Activated T-helper 1 cell treated with anti-CD3 and anti-CD28 coated beads, Interleukin-2, amount 50 U/mL, for 16 hours (primary cell): Measurements from ENCODE around the gene SRP9.
"Not testable (repeated sequence)": the region's sequence is repeated elsewhere in the genome, so short reads cannot be mapped to it uniquely, and the experiment has no call there.

Source experiments
- DNase-seq, 2 donors: peaks; one replicate each; pipeline ENCODE4 v3.0.0-alpha.2; 2020; ENCODE audit warnings: low read depth in 1 of 2, low spot score in 1 of 2

Gene SRP9

DNA sequence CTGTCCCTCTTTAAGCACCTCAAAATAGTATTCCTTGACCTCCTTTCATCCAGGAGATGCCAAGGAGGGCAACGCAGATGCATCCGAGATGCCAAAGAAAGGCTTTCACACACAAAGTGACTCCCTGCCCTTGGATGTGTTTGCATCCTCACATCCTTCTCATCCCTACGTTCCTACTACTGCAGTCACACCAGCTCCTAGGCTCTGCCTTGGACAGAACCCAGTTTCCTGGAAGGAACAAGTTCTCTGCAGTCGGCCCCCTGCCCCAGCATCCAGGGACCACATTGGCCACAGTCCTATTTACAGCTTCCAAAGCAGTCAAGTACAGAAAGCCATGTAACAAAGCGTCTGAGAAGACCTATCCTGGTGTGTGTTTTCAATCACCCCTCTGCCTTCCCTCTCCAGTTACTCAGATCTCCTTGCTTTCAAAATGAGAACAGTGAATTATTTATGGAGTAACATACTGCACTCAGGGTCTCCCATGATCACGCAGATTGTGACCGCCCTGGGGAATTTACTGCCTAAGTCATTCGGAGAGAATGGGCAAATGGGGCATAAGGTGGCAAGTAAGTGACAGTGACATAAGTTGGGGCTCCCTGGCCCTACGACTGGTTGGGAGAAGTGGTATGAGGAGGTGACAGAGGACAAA lies 21.8 kb upstream of the SRP9 start:
- DNase-seq = no peak

DNA sequence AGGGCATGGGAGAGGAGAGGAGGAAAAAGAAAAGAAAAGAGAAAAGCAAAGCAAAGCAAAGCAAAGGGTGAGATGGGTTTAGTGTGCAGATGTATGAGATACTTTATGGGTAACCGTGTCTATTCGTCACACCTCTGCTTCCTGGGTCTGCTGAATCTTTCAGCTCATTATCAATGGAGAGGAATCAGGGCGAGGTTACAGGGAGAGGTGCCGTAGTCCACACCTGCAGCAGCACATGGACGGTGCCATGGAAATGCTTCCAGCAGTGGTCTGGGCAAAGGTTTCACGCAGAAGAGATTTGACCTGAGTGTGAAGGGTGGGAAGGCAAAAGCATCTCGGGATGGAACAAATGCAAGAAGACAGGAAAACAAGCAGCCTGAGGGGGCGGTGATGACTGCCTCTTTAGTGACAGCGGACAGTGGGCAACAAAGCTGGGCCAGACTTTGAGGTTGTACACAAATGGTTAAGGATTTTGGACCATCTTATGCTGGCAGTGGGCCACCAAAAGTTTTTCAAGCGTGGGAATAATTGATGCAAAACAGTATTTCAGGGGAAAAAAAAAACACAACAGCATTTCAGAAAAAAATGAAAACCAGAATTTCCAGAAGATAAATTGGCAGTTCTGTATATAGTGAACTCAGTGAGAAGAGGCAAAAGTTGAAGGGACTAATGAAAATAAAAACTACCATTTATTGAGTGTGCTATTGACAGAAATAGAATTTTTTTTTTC lies 19.5 kb upstream of the SRP9 start:
- DNase-seq = no peak

DNA sequence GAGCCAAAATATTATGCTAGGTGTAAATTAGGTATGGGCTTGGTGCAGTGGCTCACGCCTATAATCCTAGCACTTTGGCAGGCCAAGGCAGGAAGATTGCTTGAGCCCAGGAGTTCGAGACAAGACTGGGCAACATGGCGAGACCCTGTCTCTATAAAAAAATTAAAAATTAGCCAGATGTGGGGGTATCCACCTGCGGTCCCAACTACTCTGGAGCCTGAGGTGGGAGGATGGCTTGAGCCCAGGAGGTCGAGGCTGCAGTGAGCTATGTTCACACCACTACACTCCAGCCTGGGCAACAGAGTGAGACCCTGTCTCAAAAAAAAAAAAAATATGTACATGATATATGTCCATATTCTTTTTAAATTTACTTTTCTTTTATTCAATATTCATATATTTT lies 17.7 kb upstream of the SRP9 start:
- not testable (repeated sequence) for DNase-seq

DNA sequence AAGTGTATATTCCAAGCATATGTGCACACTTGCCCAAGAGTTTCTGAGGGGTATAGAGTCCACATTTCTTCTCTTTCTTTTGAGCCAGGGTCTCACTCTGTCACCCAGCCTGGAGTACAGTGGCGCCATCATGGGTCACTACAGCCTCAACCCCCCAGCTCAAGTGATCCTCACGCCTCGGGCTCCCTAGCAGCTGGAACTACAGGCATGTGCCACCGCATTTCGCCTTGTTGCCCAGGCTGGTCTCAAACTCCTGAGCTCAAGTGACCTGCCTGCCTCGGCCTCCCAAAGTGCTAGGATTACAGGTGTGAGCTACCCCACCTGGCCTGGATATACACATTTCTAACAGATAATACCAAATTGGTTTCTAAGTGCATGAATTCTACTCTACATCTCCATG lies 17.1 kb upstream of the SRP9 start:
- DNase-seq = no peak

DNA sequence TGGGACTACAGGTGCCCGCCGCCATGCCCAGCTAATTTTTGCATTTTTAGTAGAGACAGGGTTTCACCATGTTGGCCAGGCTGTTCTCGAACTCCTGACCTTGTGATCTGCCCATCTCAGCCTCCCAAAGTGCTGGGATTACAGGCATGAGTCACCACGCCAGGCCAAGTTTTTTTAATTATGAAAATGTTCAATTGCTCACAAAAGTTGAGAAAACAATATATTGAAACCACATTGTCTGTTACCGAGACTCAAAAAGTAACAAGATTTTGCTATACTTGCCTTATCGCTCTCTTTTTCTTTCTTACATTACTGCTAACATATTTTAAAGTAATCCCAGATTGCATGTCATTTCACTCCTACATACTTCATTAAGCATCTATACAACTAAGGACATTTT lies 16.2 kb upstream of the SRP9 start:
- DNase-seq = not testable (repeated sequence)

DNA sequence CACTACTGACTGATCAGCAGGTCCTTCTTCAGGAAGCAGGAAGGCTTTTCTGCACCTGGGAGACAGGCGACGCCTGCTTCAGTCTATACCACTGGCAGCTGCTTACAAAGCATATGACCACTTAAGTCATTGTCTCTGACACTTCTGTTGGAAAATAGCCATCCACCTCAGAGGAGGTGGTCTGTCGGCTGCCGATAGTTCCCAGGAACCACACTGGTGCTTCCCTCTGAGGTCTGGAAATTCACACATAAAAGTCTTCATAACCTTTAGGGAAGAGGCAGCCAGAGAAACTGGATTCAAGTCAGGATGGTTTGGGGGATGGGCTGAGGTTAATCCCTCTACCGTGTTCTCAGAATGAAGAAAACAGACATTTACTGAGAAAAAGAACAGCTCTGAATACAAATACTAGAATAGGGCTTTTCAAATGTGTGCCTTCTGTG lies 15.6 kb upstream of the SRP9 start:
- no peak for DNase-seq

DNA sequence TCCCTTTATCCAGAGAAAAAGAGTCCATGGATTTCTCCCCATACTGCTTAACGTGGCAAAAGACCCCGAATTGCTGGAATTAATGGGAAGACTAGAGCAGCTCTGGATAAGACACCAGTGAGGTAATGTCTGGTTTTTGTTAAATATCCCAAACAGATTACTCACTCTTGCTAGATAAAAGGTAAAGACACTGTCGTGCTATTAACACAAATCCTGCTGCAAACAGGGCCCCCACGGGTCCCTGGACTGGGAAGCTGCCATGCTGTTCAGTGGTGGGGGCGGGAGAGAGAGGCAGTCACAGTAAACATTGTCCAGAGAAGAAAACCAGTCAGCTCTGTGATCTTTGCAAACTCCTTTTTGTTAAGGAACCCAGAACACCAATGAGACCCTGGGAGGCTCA lies 15.2 kb upstream of the SRP9 start:
- no peak for DNase-seq

DNA sequence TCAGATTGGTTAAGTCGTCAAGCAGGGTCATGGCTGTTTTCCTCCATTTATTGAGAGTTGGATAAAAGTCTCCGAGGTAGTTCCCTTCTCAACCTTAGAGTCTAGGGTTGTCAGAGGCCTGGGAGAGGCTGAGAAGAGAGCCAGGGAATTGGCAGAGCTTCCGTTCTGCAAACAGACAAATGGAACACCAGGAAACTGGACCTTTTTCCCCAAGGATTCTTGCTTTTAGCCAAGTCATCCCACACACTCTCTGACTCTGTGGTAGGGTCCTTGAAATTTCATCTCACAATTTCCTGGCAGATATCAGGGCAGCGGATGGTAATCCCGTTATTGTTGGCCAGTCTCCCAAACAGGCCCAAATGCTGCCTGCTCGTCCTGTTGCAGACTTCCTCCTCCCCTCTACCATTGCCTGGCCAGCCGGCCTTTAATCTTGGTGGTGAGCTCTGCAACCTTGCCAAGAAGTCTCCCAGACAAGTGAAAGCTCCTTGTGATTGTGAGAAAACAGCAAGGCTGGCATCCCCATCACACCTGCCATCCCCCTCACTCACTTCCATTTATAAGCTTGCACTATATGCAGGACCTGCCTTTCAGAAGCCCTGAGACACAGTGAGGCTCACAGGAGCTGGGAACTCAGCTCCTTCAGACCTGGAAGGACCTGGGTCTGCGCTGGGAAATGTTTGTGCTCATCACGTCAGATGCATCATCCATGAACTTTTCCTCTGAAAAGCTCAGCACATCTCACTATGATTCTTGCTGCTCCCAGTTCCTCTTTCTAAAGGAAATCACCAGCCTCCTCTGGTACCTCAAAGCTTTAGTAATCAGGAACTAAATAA lies 13.7 kb upstream of the SRP9 start:
- DNase-seq = no peak

DNA sequence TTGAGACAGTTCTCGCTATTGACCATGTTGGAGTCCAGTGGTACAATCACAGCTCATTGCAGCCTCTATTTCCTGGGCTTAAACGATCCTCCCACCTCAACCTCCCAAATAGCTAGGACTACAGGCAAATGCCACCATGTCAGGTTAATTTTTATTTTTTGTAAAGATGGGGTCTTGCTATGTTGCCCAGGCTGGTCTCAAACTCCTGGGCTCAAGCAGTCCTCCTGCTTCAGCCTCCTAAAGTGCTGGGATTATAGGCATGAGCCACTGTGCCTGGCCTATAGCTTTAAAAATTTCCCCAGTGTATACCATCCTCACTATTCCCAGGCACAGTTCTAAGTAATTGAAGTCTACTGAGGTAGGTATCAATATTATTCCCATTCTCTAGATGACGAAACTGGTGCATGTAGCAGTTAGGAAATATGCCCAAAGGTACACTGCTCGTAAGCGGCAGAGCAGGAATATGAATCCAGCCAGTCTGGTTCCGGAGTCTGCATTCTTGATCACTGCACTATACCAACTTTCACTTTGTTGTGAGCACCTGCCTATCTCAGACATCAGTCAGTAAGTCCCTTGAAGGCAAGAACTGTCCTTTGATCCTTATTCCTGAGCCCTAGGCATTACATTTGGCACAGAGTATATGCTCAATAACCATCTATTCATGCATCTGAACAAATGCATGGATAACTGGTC lies 11.5 kb upstream of the SRP9 start:
- no peak for DNase-seq

DNA sequence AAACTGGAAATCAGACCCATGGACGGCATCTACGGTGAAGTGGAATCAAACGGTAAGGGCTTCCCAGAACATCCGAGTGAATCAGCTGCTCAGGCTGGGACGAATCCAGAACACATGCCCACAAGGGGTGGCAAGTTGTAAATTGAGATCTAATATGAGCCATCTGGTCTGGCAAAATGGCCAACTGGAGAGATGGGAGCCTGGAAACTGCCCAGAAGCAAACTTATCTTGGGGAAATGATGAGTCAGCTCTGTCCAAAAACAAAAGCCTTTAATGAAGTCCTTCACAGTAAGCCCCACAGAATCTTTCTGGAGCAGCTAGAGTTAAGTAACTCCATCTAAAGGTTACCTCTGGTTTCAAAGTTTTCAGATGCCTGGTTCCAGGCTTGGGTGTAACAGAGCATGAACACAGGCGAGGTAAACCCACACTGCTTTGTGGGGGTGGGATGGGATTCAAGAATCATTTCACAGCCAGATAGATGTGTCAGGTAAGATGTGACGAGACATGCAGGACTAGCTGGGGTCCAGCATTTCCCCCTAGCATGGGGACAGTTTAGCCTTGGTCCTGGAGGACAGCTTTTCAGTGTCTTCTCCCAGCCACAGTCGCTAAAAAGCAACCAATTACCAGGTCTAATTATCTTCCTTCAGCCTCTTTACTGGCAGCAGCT lies 10.5 kb upstream of the SRP9 start:
- no peak for DNase-seq

DNA sequence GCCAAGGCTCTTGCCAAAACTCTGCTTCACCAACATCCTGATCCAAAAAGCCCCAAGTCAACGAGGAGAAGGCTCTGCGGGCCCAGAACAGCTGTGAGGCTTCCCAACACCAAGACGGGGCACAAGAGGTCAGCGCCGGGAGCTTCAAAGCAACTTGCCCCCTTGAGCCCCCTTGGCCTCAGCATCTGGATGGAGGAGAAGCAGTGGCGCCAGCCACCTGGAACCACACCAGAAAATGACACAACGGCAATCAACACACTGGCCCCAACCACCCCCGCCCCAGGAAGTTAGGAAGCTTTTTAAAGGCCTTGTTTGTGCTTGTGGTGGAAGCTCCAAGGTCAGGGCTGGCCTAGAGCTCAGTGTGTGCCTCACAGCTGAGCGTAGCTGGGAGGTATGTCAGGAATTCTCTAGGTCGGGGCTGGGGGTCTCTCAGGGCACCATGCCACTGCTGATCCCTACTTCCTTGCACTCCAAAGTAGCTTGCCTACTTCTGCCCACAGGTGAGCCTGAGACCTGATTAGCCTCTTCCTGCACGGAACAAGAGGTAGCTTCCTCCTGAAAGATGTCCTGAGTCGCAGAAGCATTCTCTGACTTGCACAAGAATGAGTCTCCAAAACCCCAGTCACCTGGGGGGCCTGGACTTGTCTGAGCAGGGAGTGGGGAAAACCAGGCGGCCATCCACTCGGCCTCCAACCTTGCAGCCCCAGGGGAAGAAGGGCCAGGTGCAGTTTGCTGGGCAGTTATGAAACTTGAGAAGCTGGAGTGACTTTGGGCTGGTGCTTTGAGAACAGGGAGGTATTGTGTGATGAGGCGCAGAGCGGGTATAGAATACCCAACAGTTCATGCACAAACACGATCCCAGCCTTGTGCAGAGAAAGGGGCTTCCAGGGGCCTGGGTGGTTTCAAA lies 9.7 kb upstream of the SRP9 start:
- DNase-seq = no peak

DNA sequence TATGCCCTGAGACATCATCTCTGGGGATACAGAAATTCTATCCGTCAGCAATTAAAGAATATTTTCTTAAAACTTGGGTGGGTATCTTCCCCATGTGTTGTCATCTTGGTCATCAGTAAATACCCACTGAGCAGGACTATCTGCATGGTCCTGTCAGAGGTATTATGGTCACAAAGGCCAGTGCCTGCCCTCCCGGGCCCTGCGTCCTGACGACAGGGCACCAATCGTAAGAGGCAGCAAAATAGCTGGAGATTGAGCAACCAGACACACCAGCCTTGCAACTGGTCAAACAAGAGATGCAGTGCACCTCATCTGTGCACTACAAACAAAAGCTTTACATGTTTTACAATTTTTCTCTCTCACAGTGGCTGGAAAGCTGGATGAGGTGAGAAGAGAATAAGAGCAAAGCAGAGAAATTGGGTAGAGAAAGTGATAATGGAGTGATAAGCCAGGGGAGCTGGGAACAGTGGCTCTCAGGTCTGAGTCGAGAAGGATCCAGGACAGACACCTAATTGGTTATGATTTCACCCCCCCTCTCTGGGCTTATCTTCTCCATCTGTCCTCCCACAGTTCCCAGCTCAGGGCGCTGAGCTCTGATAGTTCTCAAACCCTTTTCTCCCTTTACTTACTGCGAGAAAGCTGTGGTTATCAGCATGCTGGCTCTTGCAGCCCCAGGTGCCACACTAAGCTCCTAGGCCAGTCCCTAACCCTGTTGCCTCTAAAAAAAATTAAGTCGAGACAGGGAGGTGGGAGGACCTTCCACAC lies 8.8 kb upstream of the SRP9 start:
- no peak for DNase-seq

DNA sequence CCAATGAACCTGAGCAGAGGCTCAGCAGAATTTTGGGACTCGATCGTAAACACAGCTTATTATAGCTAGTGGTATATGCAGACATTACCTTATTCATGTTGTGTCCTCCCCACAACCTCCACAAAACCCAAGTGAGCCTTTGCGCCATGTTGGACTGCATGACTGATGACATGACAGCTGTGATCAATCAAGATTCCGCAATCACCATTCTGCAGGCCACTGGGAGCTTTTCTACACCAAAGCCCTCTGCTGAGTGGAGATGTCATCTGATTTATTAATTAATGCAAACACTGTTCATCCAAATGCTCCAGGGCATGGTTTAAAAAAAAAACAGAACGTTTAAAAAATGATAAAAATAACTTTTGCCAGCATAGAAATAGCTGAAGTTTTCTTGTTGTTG lies 7.9 kb upstream of the SRP9 start:
- no peak for DNase-seq

DNA sequence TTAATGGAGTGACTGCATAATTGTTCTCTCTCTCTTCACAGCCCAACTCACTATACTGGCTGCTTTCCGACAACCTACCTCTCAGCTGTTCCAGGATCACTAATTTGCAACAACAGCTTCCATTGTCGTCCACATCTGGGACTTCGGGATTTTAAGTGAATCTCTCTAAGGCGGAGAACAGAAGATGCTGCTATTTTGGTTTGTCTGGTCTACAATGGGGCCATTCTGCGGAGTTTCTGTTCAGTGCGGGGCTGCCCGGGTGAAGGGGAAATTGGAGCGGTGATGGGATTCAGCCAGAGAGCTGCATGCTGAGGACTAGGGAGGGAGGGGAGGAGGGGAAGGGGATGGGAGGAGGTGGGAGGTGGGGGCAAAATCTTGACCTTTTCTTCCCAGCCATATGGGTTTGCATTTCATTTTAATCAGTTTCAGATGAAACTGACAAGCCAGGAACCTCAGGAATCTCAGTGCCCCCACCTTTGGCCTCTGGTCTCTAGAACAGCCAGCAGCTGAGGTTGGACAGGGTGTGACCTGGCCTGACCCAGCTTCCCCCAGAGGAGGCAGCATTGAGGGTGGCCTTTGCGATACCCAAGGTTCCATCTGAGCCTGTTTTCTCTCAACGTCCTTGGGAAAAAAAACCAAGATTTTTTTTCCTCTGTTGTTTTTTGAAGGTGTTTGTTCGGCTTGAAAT lies 6.9 kb upstream of the SRP9 start:
- DNase-seq = no peak

DNA sequence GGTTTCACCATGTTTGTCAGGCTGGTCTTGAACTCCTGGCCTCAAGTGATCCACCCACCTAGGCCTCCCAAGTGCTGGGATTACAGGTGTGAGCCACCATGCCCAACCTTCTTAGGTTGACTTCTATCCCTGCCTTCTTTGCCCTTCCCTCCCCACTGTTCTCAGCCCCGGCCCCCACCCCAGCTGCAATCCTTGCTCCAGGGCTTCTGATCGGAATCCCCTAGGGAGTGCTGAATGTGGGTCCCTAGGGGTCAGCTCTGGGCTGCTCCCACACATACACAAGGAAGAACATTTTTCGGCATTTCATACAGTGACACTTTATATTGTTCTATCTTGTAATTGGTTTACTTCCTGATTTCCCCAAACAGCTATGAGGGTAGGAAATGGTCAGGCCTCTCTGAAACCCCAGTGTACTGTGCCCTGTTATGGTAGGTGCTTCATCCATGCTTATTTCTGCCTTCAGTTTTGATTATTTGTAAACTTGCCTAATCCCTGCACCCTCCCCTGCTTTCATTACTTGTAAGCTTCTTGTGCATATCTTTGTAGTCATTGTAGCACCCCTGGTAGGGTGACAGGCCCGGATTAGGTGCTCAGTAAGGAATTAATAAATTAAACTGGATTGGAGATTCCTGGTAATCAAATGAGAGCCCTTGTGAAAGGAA lies 5.8 kb upstream of the SRP9 start:
- no peak for DNase-seq

DNA sequence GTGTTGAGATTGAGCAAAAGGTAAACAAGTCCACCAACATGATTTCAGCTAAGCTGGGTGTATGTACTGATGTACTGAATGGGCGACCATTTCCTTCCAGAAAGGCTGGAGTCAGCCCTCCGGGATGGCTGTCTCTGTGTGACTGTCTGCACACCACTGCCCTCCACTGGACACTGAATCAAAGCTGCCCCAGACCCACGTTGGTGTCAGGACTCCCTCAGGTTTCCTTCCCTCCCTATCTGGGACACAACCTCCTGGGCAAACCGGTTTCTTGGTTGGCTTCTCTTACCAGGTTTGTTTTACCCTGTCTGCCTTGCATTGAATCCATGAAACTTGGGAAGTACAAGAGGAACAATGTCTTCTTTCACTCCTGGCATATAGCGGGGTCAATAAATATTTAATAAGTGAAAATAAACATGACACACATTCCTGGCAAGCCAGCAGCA lies 5.3 kb upstream of the SRP9 start:
- DNase-seq = no peak

DNA sequence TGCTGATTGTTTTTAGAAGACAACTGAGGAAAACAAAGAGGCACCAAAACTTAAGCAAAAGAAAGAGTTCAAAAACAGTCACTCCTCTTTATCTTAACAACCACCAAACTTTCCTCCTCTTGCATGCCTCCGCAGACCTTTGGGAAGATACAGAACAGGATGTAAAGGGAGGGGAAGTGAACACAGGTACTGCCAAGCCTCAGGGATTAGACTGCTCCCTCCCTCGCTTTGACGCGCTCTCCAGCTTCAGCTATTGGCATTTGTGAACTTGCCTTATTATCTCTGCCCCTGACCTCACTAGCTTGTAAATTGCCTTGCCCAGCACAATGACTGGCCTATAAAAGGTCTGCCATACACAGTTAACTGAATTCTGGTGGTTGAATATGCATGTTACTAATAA lies 4.8 kb upstream of the SRP9 start:
- DNase-seq = no peak
